Astrocyte of the spinal cord (primary cell): ENCODE data around the gene SLC17A9.

ENCODE experiments used
- DNase-seq: peaks from one replicate; pipeline ENCODE4 v3.0.0; 2011; ENCODE audit warnings: low read depth, low spot score
- H3K4me3 ChIP-seq: 2 replicates; pipeline ENCODE4 v1.5.1; 2011; ENCODE audit warnings: low read depth, mild to moderate bottlenecking, low read length, moderate library complexity
- CTCF ChIP-seq: IDR thresholded peaks from 2 replicates; pipeline ENCODE4 v1.5.1; 2012; ENCODE audit warnings: low read depth, mild to moderate bottlenecking, low read length, inconsistent platforms
- in situ Hi-C: cut with HindIII; loops from 2 replicates; pipeline ENCODE4 v1.10.0; 2017; ENCODE audit warnings: low sequenced_read_pairs

The SLC17A9 gene

GRCh38 chr20:62980970-62981369 lies 28.5 kb downstream of the SLC17A9 start:
- in situ Hi-C loops: no loop called here
- no peak overlapping the region for H3K4me3 ChIP-seq
- no peak for TF ChIP-seq CTCF
- DNase-seq: no peak

- TF ChIP-seq CTCF: no peak
- no peak overlapping the region for H3K4me3 ChIP-seq
- DNase-seq: no peak
- in situ Hi-C loops: no loop called here
Measured at GRCh38 chr20:62982124-62983075, 29.9 kb downstream of the SLC17A9 start.

- TF ChIP-seq CTCF: no peak
- in situ Hi-C loops: no loop called here
- DNase-seq: no peak
- no peak overlapping the region for H3K4me3 ChIP-seq
Measured at GRCh38 chr20:62983210-62983609, 30.7 kb downstream of the SLC17A9 start.

GRCh38 chr20:62984666-62985443 lies 32.3 kb downstream of the SLC17A9 start:
- in situ Hi-C loops: no loop called here
- DNase-seq: no peak
- TF ChIP-seq CTCF: no peak
- H3K4me3 ChIP-seq: no peak overlapping the region

GRCh38 chr20:62985444-62985778 lies 32.9 kb downstream of the SLC17A9 start:
- no peak for DNase-seq
- in situ Hi-C loops: no loop called here
- H3K4me3 ChIP-seq: no peak overlapping the region
- no peak for TF ChIP-seq CTCF

- DNase-seq: no peak
- in situ Hi-C loops: no loop called here
- no peak overlapping the region for H3K4me3 ChIP-seq
- no peak for TF ChIP-seq CTCF
Measured at GRCh38 chr20:62986257-62986800, 33.8 kb downstream of the SLC17A9 start.
